Measurements from ENCODE around the gene MAP1S.
"Not testable (repeated sequence)": the region's sequence is repeated elsewhere in the genome, so short reads cannot be mapped to it uniquely, and the experiment has no call there.

Gene MAP1S

GRCh38 chr19:17780781-17781180 lies 61.5 kb downstream of the MAP1S start:
- no peak for DNase-seq
- intact Hi-C loops (cut with DNase I), result loop anchor here (5.0 kb wide), 1 partner anchor 78 kb away; no protein-coding TSS in a partner anchor

GRCh38 chr19:17783721-17784120 lies 64.4 kb downstream of the MAP1S start:
- not testable (repeated sequence) for DNase-seq
- intact Hi-C loops (cut with DNase I), result loop anchor here (5.0 kb wide), 1 partner anchor 81 kb away; no protein-coding TSS in a partner anchor

All from posterior cingulate gyrus (tissue), 11 donors.